Activated CD4-positive, alpha-beta T cell treated with anti-CD3 and anti-CD28 coated beads, Interleukin-2, Interleukin-4, amounts not matched to agents 100 ng/mL and 50 ng/mL, durations not matched to agents 16 hours and 8 hours (primary cell): ENCODE measurements around the gene PDLIM5.
"Not testable (repeated sequence)": the region's sequence is repeated elsewhere in the genome, so short reads cannot be mapped to it uniquely, and the experiment has no call there.

Experiments
- DNase-seq: peaks from one replicate; pipeline ENCODE4 v3.0.0-alpha.2; 2020; ENCODE audit warnings: low spot score

The PDLIM5 gene

DNA sequence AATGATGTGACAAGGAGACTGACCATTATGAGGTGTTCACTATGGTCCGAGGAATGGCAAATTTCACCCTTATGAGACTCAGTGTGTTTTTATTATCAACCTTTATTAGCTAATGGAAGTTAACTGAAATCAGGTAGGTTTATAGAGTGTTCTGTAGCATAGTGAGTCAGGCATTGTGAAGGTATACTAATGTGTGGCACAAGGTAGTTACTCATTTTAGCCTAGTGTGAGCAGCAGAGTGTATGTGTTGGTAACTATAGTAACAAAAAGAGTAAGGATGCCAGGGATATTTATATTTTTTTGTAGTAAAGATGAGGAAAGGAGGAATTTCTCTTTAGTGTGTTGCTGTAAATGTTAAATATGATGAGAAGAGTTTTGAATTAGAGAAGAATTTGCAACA, 12.0 kb downstream of the PDLIM5 start:
- no peak for DNase-seq

DNA sequence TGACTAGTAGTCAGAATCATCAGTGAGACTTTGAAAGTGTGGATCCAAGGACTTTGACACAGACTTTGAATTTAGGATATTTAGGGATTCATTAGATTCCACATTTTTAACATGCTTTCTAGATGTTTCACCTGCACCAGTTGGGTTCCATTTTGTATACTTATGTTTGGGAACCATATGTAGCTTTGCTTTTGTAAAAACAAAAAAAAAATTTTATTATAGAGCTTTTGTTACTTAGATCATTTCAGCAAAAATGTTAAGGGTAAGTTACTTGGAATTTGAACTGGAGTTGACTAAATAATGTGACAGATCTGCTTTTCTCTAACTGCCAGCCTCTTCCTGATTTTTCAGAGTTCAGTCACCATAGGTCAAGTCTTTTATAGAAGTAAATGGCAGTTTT, 14.6 kb downstream of the PDLIM5 start:
- no peak for DNase-seq

DNA sequence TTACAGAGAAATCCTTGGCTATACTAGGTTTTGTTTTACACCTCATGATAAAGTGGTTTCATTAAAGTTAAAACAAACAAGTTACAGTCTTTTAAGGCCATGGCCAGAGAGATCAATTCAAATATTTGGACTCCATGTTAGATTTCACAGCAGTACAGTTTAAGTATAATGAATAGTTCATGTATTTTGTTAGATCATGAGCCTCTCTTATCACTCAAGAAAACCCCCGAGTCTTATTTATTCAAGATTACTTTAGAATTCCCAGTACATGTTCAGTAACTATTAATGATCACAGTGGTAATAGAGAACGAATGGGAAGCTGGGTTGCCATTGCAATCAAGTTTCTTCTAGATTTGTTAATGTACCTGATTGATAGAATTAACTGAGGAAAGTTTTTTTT, 15.2 kb downstream of the PDLIM5 start:
- DNase-seq, result no peak

DNA sequence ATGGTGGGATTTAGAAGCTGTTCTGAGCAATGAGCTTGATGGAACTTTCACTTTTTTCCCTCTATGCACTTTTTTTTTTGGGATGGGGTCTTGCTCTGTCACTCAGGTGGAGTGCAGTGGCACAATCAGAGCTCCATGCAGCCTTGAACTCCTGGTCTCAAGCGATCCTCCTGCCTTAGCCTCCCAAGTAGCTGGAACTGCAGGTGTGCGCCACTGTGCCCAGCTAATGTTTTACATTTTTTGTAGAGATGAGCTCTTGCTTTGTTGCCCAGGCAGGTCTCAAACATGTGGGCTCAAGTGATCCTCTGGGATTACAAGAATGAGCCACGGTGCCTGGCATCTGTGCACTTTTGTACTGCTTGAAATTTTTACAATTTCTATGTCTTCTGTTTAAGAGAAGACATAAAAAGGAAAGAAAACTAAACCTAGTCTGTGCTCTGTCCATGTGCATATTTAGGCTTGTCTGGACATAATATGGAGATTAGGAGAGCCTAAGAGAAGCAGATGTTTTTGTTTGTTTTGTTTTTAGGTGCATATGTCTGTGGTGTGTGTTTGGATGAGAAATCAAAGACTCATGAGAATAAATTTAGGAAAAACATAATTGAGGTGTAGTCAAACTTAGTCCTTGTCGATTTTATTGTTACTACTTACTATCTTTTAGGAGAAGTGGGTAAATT, 16.5 kb downstream of the PDLIM5 start:
- DNase-seq, result no peak

DNA sequence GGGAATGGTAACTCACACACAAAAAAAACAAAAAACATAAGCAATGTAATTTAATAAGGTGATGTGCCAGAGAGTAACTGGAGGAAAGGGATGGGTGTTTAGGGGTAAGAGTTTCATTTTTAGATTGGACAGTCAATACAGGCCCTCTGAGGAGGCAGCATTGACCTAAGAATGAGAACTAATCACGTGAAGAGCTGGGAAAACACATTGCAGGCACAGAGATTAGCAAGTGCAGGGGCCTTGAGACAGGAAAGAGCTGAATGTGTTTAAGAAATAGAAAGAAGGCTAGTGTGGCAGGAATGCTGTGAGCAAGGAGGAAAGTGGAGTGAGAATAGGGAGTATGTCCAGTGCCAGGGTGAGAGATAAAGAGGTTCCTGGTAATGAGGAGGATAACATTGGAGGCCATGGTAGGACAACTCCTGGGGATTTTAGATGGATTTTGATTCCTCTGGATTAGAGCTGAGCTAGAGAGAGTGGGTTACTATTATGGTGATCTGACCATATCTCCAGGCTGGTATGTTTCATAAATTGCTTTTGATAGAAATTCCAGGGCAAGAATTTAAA, 17.6 kb downstream of the PDLIM5 start:
- no peak for DNase-seq

DNA sequence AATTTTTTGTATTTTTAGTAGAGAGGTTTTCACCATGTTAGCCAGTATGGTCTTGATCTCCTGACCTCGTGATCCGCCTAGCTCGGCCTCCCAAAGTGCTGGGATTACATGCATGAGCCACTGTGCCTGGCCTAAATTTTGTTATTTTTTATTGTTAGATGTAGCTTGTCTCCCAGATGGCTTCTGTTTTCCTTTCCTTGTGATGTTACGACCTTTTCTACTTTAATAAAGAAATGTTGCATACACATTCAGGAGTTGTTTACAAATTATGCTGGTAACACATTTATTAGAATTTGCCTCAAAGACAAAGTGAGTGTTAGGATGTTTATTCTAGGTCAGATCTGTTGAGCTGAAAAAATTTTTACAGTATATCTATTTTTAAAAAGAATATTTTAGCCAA, 18.4 kb downstream of the PDLIM5 start:
- no peak for DNase-seq

DNA sequence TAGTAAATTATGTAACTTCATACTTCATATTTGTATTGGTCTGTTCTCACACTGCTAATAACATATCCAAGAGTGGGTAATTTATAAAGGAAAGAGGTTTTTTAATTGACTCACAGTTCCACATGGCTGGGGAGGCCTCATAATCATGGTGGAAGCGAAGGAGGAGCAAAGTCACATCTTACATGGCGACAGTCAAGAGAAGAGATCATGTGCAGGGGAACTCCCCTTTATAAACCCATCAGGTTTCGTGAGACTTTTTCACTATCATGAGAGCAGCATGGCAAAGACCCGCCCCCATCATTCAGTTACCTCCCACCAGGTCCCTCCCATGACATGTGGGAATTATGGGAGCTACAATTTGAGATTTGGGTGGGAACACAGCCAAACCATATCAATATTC, 19.0 kb downstream of the PDLIM5 start:
- not testable (repeated sequence) for DNase-seq

DNA sequence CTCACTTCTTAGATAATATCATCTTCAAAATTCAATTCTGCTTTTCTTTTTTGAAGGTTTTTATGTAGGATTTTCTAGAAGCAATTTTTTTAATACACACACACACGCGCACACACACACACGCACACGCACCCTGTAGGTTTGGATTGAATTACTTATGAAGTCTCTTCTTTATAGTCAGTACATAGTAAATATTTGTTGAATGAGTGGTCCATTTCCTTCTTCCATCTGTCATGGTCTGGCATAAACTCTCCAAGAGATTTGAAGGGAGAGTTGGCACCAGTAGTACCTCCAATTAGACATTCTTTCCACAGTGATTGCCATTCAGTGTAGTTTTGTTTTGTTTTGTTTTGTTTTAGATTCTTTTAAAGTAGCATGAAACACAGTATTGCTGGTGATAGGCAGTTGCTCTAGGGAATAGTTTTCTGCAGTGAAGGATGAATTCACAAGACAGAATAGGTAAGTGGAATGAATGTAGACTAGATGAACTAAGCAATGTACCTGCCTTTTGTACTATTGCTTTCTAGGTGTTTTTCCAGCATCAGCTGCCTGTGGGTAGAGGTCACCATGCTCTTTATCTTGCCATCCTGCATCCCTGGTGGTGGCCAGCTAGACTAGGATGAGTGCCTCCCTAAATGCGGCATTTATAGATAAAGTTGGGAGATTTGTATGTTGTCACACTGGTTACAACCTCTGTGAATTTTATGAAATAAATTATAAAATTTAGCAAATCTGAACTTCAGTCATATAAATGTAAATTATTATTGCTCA, 20.5 kb downstream of the PDLIM5 start:
- DNase-seq, result no peak

DNA sequence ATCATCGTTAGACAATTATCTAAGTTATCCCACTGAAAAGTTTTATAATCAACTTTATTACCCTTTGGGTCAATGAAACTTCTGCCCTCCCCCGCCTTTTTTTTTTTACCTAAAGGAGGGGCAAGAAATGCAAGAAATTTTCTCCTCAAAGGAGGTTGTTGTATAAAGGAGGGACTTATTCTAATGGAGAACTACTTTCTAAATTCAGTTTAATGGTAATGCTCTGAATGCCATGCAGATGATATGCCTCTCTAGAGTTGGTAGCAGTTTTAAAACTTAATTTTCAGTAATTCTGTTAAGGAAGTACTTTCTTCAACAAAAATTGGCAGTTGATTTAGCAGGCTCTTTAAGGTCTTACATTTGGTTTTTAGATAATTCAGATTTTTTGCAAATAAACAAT, 23.3 kb downstream of the PDLIM5 start:
- no peak for DNase-seq

DNA sequence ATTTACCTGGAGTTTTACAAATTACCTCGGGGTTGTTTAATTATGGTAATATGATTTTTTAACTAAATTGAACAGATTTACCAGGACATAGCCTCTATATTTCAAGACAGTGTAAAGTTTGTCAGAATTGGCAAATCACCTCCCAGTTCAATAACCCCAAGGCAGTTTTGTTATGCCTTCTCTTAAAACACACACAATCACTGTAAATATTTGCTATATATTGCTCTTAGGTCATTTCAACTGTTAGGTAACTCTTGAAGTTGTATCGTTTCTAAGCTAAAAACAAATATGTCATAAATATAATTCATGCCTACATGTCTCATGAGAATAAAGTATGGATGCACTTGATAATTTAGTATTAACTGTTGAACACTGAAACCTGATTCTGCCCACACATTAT, 24.1 kb downstream of the PDLIM5 start:
- no peak for DNase-seq

DNA sequence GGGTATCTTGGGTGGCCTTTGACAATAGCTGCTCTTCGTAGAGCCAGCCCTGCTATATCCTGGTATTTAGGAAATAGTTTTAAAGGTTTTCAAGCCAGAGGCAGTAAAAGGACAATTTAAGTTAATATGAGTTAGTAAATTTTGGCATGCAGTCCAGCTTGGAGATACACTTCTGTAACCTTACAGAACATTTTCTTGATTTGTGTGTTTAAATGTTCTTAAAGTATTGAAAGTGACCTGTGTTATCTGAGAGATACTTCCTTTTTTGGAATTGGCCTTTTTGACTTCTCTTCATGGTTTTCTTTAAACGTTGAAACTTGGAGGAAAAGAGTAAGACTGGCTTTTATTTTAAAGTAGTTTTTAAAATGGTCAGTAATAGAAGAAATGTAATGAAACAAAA, 25.5 kb downstream of the PDLIM5 start:
- DNase-seq, result no peak

DNA sequence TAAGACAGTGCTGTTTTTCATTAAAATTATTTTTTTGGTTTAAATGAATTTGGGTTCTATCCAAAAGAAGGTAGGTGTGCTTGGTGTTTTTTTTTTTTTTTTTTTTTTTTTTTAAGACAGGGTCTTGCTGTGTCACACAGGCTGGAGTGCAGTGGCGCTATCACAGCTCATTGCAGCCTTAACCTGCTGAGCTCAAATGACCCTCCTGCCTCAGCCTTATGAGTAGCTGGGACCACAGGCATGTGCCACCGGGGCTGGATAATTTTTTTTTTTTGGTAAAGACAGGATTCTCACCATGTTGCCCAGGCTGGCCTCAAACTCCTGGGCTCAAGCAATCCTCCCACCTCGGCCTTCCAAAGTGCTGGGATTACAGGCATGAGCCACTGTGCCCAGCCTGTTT, 27.1 kb downstream of the PDLIM5 start:
- DNase-seq, result not testable (repeated sequence)

DNA sequence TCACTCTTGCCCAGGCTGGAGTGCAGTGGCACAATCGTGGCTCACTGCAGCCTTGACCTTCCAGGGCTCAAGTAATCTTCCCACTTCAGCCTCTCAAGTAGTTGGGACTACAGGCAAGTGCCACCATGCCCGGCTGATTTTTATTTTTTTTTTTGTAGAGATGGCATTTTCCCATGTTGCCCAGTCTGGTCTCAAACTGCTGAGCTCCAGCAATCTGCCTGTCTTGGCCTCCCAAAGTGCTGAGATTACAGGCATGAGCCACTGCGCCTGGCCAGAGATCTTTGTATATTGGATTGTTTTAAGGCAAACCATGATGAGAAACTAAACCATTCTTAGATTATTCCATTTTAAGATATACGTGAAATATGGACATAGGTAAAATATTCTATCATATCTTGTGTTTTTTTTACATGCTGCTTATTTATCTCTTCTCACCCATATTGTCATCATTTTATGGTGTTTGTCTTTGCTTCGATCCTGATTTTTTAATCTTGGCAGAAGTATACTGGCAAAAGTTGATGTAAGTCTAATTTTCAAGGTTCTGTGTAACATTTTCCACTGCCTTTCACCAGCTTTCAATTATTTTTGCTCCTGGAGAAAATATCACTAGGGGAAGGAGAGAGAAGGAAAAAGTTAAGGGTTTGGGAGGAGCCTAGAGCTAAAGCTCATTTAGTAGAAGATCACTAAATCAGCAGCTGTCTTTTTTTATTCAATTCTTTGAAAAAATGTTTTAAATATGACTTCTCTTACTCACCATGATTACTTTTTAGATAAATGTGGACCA, 27.8 kb downstream of the PDLIM5 start:
- no peak for DNase-seq

DNA sequence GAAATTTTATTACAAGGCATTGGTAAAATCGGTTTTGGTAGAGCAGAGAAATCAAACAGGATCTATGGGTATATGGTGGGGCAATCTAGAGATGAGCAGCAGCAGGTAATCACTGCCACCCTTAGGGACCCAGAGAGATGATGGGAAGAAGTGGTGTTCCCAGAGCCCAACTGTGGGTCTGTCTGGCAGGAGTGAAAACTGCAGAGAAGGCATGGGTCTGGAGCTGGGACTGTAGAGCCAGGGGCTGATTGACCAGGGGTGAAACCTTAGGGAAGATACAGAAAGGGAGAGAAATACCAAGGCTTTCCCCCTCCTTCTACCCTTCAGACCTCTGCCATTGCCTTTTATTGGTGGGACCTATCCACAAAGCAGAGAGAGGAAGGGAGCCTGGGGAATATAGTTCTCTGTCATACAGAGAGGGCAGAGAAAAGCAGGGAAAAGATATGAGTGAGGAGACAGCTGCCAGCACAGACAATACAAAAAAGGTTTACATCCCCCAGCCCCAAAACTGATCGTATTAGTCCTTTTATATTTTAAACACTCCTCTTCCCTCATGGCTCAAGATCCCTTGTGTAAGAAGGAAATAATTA, 28.7 kb downstream of the PDLIM5 start:
- no peak for DNase-seq

DNA sequence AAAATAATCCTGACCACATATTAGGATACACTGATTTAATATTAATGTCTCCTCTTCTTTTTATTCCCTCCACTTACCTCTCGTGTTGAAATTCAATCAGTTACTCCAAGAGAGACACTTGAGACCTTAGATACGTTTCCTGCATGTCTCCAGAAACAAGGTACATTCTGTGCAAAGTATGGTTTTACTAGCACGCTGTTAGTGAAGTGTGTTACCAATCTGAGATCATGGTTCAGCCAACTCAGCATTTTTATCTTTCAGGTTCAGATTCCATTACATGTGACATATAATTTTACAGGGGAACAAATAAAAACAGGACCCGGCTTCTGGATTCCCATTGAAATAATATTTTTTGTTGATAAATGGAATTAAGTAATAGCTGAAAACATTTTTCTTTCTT, 32.2 kb downstream of the PDLIM5 start:
- no peak for DNase-seq

DNA sequence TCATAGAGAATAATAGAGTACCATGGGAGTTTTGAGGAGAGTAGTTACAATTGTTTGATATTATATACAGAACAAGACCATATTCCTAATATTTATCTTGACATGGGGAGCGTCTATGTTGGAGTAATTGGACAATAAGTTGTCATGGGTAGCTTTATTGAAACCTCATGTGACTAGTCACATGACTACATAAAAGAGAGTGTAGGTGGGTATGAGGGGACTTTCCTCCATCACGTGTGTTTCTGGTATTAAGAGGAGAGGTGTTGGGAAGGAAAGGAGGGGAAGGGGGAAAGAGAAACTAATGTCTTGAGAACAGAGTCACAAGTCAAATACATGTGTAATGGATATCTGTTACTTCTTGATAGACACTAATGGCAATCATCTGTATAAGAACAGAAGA, 33.1 kb downstream of the PDLIM5 start:
- no peak for DNase-seq

DNA sequence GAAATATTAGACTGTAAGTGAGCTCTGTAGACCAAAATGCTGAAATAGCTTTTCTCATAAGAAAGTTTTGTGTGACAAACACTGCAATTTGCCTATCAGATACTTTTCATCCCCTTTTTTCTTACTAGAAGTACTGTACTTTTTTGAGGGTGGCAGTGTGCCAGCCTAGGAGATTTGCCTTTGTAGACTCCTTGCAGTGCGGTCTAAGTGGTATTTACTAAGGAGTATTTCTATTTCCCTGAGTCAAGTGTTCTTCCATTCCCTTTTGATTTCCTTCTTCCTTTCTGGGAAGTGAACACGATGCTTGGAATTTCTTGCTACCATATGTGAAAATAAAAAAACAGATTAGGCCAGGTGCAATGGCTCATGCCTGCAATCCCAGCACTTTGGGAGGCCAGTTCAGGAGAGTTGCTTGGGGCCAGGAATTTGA, 34.6 kb downstream of the PDLIM5 start:
- DNase-seq, result no peak

DNA sequence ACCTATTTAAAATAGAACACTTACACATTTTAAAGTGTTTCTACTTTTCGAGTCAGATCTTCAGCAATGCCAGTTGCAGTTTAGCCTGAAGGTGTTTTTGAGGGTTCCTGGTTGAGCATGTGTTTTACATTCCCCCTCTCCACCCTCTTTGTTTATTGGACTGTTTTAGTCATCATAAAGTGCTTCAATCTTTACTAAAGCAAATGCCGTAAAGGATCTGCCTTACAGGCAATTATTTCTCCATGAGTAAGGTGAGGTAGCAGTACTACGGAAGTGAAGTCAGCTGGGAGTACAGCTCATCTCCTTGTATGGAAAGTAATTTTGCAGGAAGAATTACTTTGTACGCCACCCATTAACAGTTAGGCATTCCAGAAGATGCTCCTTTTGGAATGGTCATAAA, 36.9 kb downstream of the PDLIM5 start:
- DNase-seq, result no peak

DNA sequence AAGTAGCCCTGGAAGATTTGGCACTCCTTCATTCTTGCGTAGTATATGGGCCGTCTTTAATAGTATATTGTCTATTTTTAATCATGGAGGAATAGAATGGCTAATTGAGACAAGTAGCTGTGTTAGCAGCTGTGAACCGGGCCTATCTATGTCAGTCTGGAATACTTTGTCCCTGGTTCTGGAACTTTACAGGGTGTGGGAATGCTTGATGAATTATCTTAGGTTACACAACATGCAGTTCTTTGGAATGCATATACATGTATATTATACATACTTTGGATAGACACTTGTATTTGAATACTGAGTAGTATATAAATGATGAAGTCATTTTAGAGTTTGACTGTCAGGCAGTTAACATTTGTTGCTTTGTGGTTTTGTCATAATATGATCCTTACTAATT, 37.4 kb downstream of the PDLIM5 start:
- DNase-seq, result no peak

DNA sequence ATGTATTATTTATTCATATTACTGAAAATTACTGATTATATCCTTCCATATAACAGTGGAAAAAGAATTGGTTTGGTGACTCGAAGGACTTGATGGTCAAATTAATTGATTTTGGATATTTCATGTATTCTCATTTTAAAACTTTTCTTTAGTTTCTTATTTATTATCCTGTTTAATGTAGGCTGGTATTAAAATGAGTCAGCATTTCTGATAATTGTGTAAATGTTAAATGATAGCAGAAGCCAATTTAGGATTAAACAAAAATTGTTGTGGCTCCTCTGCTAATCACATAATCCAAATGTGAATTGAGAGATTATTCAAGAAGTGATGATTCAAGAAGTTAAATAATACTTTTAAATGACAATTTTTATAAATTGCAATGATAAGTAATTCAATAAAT, 38.7 kb downstream of the PDLIM5 start:
- DNase-seq, result no peak

DNA sequence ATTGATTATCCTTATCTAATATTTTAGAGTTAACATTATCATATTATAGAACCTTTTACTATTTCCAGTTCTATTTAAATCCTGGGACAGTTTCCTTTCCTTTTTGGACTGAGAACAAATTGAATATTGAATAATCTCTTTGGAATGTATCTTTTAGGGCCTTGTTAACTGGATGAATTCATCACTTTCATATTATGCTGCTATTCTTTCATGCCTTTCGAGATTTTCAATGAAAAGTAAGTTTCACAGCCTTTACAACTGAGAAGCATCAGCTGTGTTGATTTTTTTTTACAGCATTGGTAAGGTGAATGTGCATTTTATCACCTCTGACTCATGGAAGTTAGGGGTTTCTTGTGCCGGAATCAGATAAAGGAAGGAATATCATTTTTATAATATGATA, 39.6 kb downstream of the PDLIM5 start:
- no peak for DNase-seq

DNA sequence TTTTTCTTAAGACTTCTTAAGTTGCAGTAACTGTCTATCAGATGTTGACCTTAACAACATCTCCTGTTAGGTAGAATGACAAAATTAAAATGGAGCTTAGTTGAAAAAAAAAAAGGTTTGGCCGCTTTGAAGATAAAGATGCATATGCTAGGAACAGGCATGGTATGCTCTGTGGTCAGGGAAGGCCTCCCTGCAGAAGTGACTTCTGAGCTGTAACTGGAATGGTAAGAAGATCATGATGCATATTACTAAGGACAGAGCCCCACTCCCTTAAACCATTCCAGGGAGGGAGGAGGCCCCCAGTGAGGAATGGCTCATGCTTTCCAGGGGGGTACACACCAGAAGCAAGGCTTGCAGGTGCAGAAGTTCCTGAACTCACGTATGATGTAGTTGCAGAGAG, 43.7 kb downstream of the PDLIM5 start:
- no peak for DNase-seq
